ENCODE measurements around the gene LINGO1. TPM values are rescaled to one million over a fixed set of nuclear protein-coding genes. Genes with fewer than 3 reads are reported as not detected.

The LINGO1 gene
- total RNA-seq, 2 donors from 2014 or later = 7.9 to 19.7 TPM

DNA sequence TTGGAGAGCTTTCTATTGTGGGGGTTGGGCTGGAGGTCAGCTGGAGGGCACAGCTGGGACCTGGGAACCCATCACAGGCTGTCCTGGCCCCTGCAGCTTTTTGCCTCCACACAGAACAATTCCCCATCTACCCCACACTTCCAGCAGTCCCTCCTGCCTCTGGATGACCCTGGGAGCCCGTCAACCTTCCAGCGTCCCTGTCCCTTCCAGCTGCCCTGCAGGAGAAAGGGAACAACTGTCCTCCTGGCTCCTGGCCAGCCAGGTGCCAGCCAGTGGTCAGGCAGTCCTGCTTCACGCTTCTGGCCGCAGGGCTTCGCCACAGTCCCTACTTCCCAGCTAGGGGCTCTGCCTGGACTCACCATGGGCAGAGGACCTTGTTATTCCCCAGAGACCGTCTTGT is 27.2 kb downstream of the LINGO1 start:
- Histone ChIP-seq H3K36me3 (ENCODE audit: control insufficient read depth, insufficient read depth, low read length) (no peaks in the 10 kb centered on the region), H3K4me1 (ENCODE audit: control insufficient read depth, insufficient read depth, low read length) (peaks cover 8% of the 10 kb centered on the region), H3K9me3 (ENCODE audit: control insufficient read depth, low read length) (no peaks in the 10 kb centered on the region), H3K27me3 (ENCODE audit: control insufficient read depth, insufficient read depth, low read length, poor library complexity, severe bottlenecking) (no peaks in the 10 kb centered on the region), H3K9ac (ENCODE audit: extremely low read depth, low read length, poor library complexity, severe bottlenecking) (no peak overlapping the region), H3K27ac (ENCODE audit: low read depth, low read length) (no peak overlapping the region), H3K4me3 (ENCODE audit: low read length) (no peak overlapping the region)
- TF ChIP-seq CTCF (conservative IDR thresholded peaks at IDR 0.05) = no peak
- Mint-ChIP-seq H3K4me1 (peaks cover 24% of the 10 kb centered on the region), H3K27me3 (ENCODE audit: insufficient read depth) (peaks cover 11% of the 10 kb centered on the region), H3K4me3 (no peak overlapping the region), H3K9me3 (no peaks in the 10 kb centered on the region), H3K36me3 (ENCODE audit: low read depth) (no peaks in the 10 kb centered on the region), H3K27ac (no peak overlapping the region)
- DNase-seq = no peak
- 92 to 100% methylated on average over 1 to 6 of the region's 6 CpGs for WGBS, 2 experiments (ENCODE audit: insufficient coverage in 1 of 2, insufficient read length in 1 of 2)

DNA sequence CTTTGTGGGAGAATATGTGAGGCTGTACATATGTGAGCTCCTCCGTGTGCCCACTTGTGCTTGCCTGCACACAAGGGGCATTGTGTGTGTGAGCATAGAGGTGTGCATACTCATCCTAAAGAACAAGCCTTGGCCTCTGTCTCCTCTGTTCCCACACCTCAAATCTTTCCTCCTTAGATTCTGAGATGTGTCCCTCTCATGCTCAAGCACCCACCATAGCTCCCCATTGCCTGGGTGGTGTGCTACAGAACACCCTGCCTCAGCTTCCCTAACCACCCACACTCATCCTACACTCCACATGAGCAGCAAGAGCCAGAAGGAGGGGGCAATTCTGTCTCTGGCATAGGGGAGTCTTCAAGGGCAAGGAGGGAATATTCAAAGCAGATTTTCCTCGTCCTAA is 27.7 kb downstream of the LINGO1 start:
- no peak for TF ChIP-seq CTCF (conservative IDR thresholded peaks at IDR 0.05)
- H3K9me3 Mint-ChIP-seq = no peaks in the 10 kb centered on the region
- no peak overlapping the region for H3K27ac Mint-ChIP-seq
- Histone ChIP-seq H3K27me3 (ENCODE audit: control insufficient read depth, insufficient read depth, low read length, poor library complexity, severe bottlenecking) (no peaks in the 10 kb centered on the region), H3K4me1 (ENCODE audit: control insufficient read depth, insufficient read depth, low read length) (peaks cover 8% of the 10 kb centered on the region), H3K36me3 (ENCODE audit: control insufficient read depth, insufficient read depth, low read length) (no peaks in the 10 kb centered on the region), H3K27ac (ENCODE audit: low read depth, low read length) (peak overlapping the region; percentile 41), H3K9me3 (ENCODE audit: control insufficient read depth, low read length) (no peaks in the 10 kb centered on the region), H3K9ac (ENCODE audit: extremely low read depth, low read length, poor library complexity, severe bottlenecking) (no peak overlapping the region), H3K4me3 (ENCODE audit: low read length) (no peak overlapping the region)
- WGBS, 2 experiments (ENCODE audit: insufficient coverage in 1 of 2, insufficient read length in 1 of 2) = 94 to 100% methylated on average over 1 to 2 of the region's 2 CpGs
- peak overlapping the region; percentile 45 for H3K4me3 Mint-ChIP-seq
- DNase-seq = no peak
- peaks cover 25% of the 10 kb centered on the region for H3K4me1 Mint-ChIP-seq
- H3K36me3 Mint-ChIP-seq (ENCODE audit: low read depth) = no peaks in the 10 kb centered on the region
- H3K27me3 Mint-ChIP-seq (ENCODE audit: insufficient read depth) = peaks cover 11% of the 10 kb centered on the region

- Histone ChIP-seq H3K36me3 (ENCODE audit: control insufficient read depth, insufficient read depth, low read length) (no peaks in the 10 kb centered on the region), H3K4me1 (ENCODE audit: control insufficient read depth, insufficient read depth, low read length) (peaks cover 8% of the 10 kb centered on the region), H3K27me3 (ENCODE audit: control insufficient read depth, insufficient read depth, low read length, poor library complexity, severe bottlenecking) (no peaks in the 10 kb centered on the region), H3K9ac (ENCODE audit: extremely low read depth, low read length, poor library complexity, severe bottlenecking) (no peak overlapping the region), H3K4me3 (ENCODE audit: low read length) (no peak overlapping the region), H3K9me3 (ENCODE audit: control insufficient read depth, low read length) (no peaks in the 10 kb centered on the region), H3K27ac (ENCODE audit: low read depth, low read length) (no peak overlapping the region)
- Mint-ChIP-seq H3K9me3 (no peaks in the 10 kb centered on the region), H3K4me1 (peaks cover 29% of the 10 kb centered on the region), H3K27ac (no peak overlapping the region), H3K4me3 (no peak overlapping the region), H3K27me3 (ENCODE audit: insufficient read depth) (peaks cover 11% of the 10 kb centered on the region), H3K36me3 (ENCODE audit: low read depth) (no peaks in the 10 kb centered on the region)
- 87 to 90% methylated on average over 14 of the region's 14 CpGs for WGBS, 2 experiments (ENCODE audit: insufficient coverage in 1 of 2, insufficient read length in 1 of 2)
- DNase-seq = no peak
- no peak for TF ChIP-seq CTCF (conservative IDR thresholded peaks at IDR 0.05)
Observed at GRCh38 chr15:77603611-77604336, 28.9 kb downstream of the LINGO1 start.

Measured in endodermal cell (in vitro differentiated cells).